Activated CD4-positive, alpha-beta T cell treated with anti-CD3 and anti-CD28 coated beads, Interleukin-2, Interleukin-4, amounts not matched to agents 100 ng/mL and 50 ng/mL, durations not matched to agents 16 hours and 8 hours (primary cell): Measurements from ENCODE around the gene NUDT22.
A peak's percentile ranks its signal among the peaks of the same experiment; 100 is the strongest.

Experiments used
- DNase-seq: peaks from one replicate; pipeline ENCODE4 v3.0.0-alpha.2; 2020; ENCODE audit warnings: low spot score

The NUDT22 gene

GRCh38 chr11:64207256-64208085 is 18.6 kb upstream of the NUDT22 start:
- DNase-seq, result peak; percentile 87

DNA sequence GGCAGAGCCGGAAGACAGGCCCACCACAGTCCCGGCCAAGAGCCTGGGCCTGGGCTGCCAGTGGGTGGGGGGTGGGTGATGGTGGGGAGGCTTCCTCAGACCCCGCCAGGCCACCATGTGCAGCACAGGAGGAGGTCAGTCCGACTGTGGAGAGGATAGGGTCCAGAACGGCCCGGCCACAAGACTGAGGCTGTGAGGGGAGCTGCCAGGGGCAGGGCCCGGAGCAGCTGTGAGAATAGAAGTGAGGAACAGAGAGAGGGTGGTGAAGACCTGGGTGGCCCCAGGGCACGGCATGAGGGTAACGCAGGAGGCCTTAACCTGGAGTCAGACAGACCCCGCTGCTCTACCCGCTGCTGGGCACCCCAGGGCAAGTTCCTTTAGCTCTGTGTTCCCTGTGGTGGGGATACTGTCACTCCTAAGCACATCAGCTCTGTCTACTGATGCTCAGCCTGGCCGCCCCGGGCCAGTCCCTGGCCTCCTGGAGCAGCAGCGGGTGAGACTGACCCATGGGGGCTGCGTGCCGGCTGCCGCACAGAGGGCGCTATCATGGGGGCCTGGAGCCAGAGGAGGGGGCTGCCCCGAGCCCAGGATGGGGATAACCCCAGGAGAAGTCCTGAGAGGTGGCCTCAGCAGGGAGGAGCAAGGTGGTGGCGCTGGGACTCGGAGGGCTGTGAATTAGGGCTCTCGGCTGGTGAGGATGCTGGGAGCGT is 17.8 kb upstream of the NUDT22 start:
- no peak for DNase-seq

DNA sequence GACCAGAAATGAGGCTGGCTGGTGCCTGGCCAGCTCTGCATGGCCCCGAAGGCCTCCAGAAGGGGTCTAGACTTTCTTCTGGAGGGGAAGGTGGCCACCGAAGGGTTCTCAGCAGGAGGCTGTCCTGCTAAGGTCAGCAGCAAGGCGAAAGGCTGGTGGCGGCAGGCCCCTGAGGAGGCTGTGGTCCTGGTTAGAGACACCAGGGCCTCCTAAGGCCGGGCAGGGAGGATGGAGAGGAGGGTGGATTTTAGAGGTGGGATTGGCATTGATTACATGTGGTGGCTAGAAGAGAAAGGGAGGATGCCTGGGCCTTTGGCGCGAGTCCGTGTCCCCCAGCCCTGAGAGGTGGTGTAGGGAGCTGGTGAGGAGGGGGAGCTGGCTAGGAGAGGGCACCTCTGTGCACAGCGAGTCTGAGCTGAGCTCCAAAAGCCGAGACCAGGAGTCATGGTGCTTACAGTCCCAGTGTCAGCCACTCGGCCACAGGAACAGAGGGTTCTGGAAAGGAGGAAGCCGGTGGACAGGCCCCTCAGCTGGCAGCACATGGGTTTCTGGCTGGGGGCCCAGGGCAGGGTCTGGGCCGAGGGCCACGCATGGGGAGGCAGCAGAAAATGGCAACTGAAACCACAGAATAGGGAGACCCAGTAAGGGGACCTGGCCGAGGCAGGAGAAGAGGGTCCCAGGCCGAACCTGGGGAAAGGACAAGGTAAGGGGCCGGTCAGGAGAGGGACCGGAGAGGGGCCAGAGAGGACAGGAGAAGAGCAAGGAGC is 17.1 kb upstream of the NUDT22 start:
- DNase-seq, result no peak

DNA sequence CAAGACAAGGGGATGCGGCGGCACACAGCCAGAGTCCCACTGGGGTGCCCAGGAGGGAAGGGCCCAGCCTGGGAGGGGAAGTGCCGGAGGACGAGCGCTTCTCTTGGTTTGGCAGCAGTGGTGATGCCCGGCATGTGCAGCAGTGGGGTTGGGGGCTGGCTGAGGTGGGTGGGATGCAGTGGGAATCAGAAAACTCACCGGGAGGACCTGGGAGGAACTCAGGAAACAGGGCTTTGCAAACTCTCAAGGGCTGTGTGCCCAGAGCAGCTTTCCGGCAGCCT is 16.6 kb upstream of the NUDT22 start:
- DNase-seq, result no peak

GRCh38 chr11:64210301-64211020 is 15.6 kb upstream of the NUDT22 start:
- no peak for DNase-seq

DNA sequence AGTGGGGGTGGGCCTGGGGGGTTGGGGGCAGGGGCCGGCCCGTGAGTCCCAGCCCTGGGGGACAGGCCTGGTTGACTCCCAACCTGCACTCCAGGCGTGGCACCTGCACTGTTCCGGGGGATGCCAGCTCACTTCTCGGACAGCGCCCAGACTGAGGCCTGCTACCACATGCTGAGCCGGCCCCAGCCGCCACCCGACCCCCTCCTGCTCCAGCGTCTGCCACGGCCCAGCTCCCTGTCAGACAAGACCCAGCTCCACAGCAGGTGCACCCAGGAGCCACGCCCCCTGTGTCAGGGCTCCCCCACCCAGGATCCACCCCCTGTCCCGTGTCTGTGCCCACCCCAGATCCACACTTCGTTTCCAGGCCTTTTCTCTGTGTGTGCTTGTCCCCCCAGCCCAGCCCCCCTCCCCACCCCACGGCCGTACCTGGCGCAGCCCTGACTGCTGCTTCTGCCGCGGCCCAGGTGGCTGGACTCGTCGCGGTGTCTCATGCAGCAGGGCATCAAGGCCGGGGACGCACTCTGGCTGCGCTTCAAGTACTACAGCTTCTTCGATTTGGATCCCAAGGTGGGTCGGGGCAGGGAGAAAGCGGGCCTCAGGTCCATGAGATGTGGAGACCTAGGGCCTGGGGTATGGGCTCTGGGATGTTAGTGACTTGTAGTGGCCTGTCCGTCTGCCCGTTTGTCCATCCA is 14.7 kb upstream of the NUDT22 start:
- no peak for DNase-seq

DNA sequence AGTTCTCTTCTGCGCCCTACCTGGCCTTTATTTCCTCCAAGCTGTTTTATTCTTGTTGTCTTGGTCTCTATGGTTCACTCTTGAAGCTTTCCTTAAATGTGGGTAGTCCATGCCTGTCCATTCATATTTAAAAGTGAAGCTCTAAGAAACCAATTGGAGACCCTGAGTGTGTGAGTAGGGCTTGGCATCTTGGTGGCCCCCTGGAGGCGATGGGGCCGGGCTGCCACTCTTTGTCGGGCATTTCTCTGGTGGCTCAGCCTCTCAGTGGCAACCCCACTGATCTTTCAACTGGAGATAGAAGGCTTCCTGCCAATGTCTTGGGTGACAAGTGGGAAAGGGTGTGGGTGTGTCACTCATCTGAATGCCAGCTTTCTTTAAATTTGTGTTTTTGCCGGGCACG is 9.2 kb upstream of the NUDT22 start:
- no peak for DNase-seq

DNA sequence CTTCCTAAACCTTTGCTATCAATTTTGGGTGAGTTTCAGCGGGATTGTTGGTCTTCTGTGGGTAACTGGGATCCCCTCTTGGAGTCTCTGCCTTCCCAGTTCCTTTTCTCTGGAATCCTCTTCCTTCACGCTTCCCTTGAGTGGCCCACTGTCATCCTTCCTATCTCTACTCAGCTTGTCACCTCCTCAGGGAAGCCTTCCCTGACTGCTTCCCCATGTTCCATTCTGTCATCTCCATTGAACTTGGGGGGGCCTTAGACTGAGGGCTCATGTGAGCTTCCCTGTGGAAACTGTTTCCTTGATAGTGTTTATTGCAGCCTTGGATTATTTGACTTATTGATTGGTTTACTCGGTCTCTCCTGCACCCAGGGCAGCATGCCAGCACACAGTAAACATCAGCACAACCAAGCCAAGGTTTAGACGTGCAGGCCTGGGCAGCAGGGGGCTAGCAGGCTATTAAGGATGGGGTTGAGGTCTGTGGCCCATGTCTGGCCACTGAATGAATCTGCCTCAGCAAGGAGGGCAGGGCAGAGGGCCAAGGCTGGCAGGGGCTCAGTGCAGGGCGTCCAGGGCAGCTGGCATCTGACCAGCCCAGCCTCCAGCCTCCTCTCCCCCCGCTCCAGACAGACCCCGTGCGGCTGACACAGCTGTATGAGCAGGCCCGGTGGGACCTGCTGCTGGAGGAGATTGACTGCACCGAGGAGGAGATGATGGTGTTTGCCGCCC is 7.3 kb upstream of the NUDT22 start:
- DNase-seq, result no peak

DNA sequence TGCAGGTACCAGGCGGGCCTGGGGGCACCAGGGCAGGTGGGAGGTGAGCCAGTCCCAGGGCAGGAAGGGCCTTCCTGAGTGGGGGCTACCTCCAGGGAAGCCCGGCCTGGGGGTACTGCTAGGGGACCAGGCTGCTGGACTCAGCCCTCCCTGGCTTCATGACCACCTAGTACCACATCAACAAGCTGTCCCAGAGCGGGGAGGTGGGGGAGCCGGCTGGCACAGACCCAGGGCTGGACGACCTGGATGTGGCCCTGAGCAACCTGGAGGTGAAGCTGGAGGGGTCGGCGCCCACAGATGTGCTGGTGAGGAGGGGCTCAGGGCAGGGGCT is 6.8 kb upstream of the NUDT22 start:
- no peak for DNase-seq

DNA sequence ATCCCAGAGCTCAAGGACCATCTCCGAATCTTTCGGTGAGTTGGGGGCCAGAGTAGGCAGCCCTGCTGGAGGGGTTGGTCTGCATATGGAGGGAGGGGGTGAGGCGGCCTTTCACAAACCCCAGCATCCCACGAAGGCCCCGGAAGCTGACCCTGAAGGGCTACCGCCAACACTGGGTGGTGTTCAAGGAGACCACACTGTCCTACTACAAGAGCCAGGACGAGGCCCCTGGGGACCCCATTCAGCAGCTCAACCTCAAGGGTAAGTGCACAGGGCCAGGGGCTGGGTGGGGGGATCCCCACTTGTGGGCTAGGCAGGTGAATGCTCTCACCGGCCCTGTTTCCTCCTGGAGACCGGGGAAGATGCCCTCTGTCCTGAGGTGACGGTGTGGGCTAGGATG is 6.3 kb upstream of the NUDT22 start:
- no peak for DNase-seq

GRCh38 chr11:64220271-64220670 is 5.8 kb upstream of the NUDT22 start:
- DNase-seq, result no peak

DNA sequence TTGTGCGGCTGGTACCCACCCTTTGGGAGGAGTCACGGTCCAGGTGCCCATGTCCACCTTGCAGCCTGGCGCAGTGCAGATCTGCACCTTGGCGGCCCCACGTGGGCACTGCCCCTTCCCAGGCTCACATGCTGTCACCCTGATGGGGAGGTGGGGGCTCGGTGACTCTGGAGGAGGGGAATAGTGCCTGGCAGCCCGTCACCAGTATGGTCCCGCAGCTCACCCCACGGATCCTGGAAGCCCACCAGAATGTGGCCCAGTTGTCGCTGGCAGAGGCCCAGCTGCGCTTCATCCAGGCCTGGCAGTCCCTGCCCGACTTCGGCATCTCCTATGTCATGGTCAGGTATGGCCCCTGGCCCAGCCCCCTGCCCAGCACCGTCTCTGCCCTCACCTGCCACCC is 5.3 kb upstream of the NUDT22 start:
- DNase-seq, result no peak

DNA sequence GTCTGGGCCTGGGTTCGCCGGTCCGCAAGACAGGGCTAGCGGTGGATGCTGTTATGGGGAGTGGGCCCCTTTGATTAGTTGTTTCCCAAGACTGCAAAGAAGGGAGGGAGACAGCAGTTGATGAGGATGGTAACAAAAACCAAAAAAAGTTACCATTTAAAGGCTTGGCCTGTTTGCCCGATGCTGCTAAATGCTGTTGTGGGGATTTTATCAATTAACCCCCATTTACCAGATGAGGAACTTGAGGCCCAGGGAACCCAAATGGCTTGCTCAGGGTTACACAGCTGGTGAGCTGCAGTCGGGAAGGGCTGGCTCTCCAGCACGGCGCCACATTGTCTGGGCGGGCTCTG is 3.4 kb upstream of the NUDT22 start:
- no peak for DNase-seq

- DNase-seq, result no peak
Observed at GRCh38 chr11:64223001-64223651, 2.9 kb upstream of the NUDT22 start.

DNA sequence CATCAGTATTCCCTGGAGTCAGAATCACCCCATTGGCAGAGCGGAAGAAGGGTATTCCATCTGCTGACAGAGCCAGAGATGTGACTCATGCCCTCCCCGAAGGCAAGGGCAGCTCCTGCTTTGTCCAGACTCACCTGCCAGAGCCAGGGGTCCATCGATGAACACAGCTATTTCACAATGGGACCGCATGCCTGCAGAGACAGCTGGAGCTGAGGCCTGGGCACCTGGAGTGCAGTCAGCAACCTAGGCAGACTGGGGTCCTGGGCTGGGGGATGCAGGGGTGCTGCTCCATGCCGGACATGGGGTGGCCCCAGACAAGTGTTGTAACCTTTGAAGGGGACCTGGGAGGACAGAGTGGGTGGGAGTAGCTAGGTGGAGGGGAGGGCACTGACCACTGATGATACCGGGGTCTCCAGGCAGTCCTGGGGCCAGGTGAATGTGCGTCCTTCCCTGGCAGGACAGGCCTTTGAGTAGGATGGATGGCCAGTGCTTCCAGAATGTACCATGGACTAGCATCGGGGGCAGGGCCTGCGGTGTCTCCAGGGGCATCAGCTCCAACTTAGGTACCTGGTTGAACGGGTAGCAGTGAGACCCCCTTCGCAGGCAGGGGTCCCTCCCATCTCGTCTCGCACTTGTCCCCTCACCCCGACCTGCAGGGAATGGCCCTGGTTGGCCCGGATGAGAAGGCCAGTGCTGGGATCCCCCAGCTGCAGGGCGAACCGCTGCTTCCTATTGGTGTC is 1.8 kb upstream of the NUDT22 start:
- DNase-seq, result no peak

DNA sequence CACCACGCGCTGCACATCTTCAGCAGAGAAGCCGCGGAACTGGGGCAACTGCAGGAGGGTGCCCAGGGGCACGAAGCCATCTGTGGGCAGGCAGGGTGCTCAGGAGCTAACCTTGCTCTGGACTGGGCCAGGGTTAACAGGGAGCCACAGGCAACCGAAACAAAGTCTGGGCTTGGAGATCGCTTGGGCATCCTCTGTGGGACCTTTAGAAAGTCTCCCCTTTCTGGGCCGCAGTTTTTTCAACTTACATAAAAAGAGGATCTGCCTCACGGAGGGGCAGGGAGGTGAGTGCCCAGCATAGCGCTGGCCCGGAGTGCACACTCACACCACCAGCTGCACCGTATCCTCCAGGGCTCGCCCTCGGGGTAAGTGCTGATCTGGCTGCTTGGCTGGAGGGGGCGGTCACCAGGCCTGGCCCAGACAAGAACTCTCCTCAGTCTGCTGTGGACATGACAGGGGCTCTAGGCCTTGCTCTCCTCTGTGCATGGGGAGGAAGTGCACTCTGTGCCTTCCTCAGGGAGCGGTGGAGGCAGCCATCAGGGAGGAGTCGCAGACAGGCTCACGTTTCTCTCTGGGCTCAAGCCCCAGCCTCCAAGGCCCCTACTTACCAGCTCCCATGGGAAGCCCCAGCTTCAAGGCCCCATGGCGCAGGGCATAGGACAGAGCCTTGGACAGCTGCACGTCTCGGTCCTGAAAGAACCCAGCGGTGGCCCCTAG is 1.0 kb upstream of the NUDT22 start:
- no peak for DNase-seq

GRCh38 chr11:64226507-64227051 is 505 bp downstream of the NUDT22 start:
- peak; percentile 67 for DNase-seq

GRCh38 chr11:64227405-64227956 is 1.4 kb downstream of the NUDT22 start:
- no peak for DNase-seq
